OCI-LY1 (cell line): Measurements from ENCODE around the gene SMIM24.

Experiments
- H2AFZ ChIP-seq: fragments of 200-600 bp; sonication (generic), shearing (Covaris generic); 2 replicates; pipeline ENCODE4 v1.6.0; 2014; ENCODE audit warnings: antibody characterized with exemption, mild to moderate bottlenecking, low read length
- H3F3A ChIP-seq: fragments of 200-600 bp; sonication (generic), shearing (Covaris generic); 2 replicates; pipeline ENCODE4 v1.6.0; 2014; ENCODE audit warnings: mild to moderate bottlenecking, antibody characterized with exemption, low read length, moderate library complexity; ENCODE audit not compliant: insufficient read depth
- H3K27ac ChIP-seq: fragments of 200-600 bp; sonication (generic); 2 replicates; pipeline ENCODE4 v1.5.1; 2014; ENCODE audit warnings: low read length, mixed run types, mild to moderate bottlenecking, low read depth; ENCODE audit not compliant: poor library complexity, severe bottlenecking
- H3K27me3 ChIP-seq: fragments of 200-600 bp; sonication (generic); 2 replicates; pipeline ENCODE4 v1.6.0; 2014; ENCODE audit warnings: antibody characterized with exemption, mild to moderate bottlenecking, low read length, moderate library complexity; ENCODE audit not compliant: insufficient read depth
- H3K36me3 ChIP-seq: fragments of 200-600 bp; sonication (generic); 2 replicates; pipeline ENCODE4 v1.6.1; 2014; ENCODE audit warnings: mild to moderate bottlenecking, antibody characterized with exemption, low read length, moderate library complexity, mixed read lengths; ENCODE audit not compliant: insufficient read depth
- H3K4me1 ChIP-seq: fragments of 200-600 bp; sonication (generic); 2 replicates; pipeline ENCODE4 v1.5.1; 2014; ENCODE audit warnings: mild to moderate bottlenecking, low read length, moderate library complexity; ENCODE audit not compliant: insufficient read depth, severe bottlenecking
- H3K4me2 ChIP-seq: fragments of 200-600 bp; sonication (generic), shearing (Covaris generic); 2 replicates; pipeline ENCODE4 v1.6.1; 2014; ENCODE audit warnings: low read length
- H3K4me3 ChIP-seq: fragments of 200-600 bp; sonication (generic); 2 replicates; pipeline ENCODE4 v1.5.1; 2014; ENCODE audit warnings: low read length, low read depth, mild to moderate bottlenecking, mixed read lengths; ENCODE audit not compliant: poor library complexity, severe bottlenecking
- H3K79me2 ChIP-seq: fragments of 200-600 bp; shearing (Covaris generic); 2 replicates; pipeline ENCODE4 v1.6.1; 2016; ENCODE audit warnings: mixed run types, low read length, mixed read lengths; ENCODE audit not compliant: insufficient read depth
- H3K9ac ChIP-seq: fragments of 200-600 bp; sonication (generic), shearing (Covaris generic); 2 replicates; pipeline ENCODE4 v1.6.1; 2014; ENCODE audit warnings: mild to moderate bottlenecking, low read length, mixed read lengths
- H3K9me2 ChIP-seq: fragments of 200-600 bp; sonication (generic), shearing (Covaris generic); 2 replicates; pipeline ENCODE4 v1.6.1; 2014; ENCODE audit warnings: low read depth, mild to moderate bottlenecking, low read length, mixed read lengths
- H3K9me3 ChIP-seq: fragments of 200-600 bp; shearing (Covaris generic); 2 replicates; pipeline ENCODE4 v1.6.1; 2014; ENCODE audit warnings: low read length, mixed read lengths
- H4K20me1 ChIP-seq: fragments of 200-600 bp; sonication (generic), shearing (Covaris generic); 2 replicates; pipeline ENCODE4 v1.6.0; 2016; ENCODE audit warnings: mild to moderate bottlenecking, low read length; ENCODE audit not compliant: insufficient read depth
- EZH2 ChIP-seq: fragments of 200-600 bp; sonication (generic), shearing (Covaris generic); IDR thresholded peaks from 2 replicates; pipeline ENCODE4 v1.8.0; 2017; ENCODE audit warnings: borderline replicate concordance, mixed run types, mild to moderate bottlenecking, antibody characterized with exemption, low read length, moderate library complexity, mixed read lengths
- TF ChIP-seq, protein P1 (sequence below): fragments of 200-600 bp; sonication (generic), shearing (Covaris generic); IDR thresholded peaks from 2 replicates; pipeline ENCODE4 v1.5.1; 2017; ENCODE audit warnings: mild to moderate bottlenecking, antibody characterized with exemption, low read length, moderate library complexity, mixed read lengths

The SMIM24 gene

DNA sequence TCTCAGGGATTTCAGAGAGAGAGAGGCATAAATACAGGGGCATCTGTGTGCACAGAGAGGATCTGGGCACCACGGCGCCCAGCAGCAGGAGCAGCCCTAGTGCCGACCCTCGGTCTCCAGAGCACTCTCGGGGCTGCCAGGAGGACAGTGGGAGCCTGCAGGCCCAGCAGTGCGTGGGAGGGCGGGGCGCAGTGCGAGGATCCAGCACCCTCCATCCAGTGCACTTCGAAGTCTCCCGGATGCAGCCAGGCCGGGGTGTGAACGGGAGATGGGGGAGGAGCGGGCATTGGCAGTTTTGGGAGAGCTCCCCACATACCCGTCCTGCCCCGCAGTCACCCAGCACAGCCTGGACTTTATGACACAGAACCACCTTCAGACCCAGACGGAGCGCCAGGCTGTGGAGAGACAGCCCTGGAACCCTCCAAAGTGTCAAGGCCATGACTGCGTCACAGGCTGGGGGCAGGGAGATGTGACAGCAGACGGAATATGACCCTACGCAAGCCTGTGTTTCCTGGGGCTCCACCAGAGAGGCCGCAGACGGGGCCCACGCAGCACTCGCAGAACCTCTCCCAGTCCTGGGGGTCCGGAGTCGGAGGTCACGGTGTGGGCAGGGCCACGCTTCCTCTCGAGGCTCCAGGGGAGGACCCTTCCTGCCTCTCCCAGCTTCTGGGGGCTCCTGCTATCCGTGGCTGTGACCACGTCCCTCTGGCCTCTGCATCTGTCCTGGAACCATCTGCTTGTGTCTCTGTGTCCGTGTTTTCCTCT, 43.9 kb upstream of the SMIM24 start:
- Histone ChIP-seq H3K9me2 (no peaks in the 10 kb centered on the region), H3K9me3 (no peaks in the 10 kb centered on the region), H3K27ac (no peak overlapping the region), H3K27me3 (no peaks in the 10 kb centered on the region), H3F3A (no peaks in the 10 kb centered on the region), H2AFZ (no peak overlapping the region), H3K36me3 (peaks cover 49% of the 10 kb centered on the region), H3K79me2 (no peaks in the 10 kb centered on the region), H3K4me2 (no peak overlapping the region), H3K9ac (no peak overlapping the region), H3K4me1 (no peaks in the 10 kb centered on the region), H3K4me3 (no peak overlapping the region), H4K20me1 (no peaks in the 10 kb centered on the region)
- TF ChIP-seq EZH2 = no peak
- TF ChIP-seq, protein P1, sequence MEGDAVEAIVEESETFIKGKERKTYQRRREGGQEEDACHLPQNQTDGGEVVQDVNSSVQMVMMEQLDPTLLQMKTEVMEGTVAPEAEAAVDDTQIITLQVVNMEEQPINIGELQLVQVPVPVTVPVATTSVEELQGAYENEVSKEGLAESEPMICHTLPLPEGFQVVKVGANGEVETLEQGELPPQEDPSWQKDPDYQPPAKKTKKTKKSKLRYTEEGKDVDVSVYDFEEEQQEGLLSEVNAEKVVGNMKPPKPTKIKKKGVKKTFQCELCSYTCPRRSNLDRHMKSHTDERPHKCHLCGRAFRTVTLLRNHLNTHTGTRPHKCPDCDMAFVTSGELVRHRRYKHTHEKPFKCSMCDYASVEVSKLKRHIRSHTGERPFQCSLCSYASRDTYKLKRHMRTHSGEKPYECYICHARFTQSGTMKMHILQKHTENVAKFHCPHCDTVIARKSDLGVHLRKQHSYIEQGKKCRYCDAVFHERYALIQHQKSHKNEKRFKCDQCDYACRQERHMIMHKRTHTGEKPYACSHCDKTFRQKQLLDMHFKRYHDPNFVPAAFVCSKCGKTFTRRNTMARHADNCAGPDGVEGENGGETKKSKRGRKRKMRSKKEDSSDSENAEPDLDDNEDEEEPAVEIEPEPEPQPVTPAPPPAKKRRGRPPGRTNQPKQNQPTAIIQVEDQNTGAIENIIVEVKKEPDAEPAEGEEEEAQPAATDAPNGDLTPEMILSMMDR = no peak

DNA sequence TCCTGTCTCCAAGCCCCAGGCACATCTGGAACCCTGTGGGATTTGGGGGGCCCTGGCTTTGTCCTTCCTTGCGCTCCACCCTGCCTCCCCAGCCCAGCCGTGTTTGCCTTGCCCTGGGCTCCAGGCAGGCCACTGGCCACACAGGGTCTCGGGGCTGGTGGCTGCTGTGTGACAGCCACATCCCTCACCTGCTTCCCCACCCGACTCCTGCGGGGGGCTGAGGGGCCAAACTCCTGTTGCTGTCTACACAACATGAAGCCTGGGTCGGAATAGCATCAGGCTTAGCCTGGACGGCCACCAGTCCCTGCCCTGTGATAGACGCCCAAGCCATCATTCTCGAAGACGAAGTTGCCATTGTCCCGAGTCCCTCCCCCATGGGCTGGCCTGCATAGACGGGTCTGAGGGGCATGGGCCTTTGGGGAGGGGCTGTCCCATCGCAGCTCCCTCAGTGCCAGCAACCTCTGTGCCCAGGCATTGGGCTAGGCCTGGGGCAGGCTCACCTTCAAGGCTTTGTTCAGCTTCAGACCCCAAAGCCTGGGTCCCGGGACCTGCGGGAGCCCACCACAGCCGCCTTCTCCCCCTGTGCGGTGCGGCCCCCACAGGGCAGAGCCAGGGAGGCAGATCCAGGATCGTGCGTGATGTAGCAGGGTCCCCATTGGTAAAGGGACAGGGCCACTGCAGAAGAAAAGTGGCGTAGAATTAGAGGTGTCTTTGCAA, 43.2 kb upstream of the SMIM24 start:
- no peak for TF ChIP-seq EZH2
- Histone ChIP-seq H3K27ac (no peak overlapping the region), H2AFZ (no peak overlapping the region), H3K9me2 (no peaks in the 10 kb centered on the region), H3F3A (no peaks in the 10 kb centered on the region), H3K4me3 (no peak overlapping the region), H3K9ac (no peak overlapping the region), H4K20me1 (no peaks in the 10 kb centered on the region), H3K9me3 (no peaks in the 10 kb centered on the region), H3K27me3 (no peaks in the 10 kb centered on the region), H3K79me2 (no peaks in the 10 kb centered on the region), H3K4me2 (no peak overlapping the region), H3K36me3 (peaks cover 49% of the 10 kb centered on the region), H3K4me1 (no peaks in the 10 kb centered on the region)

DNA sequence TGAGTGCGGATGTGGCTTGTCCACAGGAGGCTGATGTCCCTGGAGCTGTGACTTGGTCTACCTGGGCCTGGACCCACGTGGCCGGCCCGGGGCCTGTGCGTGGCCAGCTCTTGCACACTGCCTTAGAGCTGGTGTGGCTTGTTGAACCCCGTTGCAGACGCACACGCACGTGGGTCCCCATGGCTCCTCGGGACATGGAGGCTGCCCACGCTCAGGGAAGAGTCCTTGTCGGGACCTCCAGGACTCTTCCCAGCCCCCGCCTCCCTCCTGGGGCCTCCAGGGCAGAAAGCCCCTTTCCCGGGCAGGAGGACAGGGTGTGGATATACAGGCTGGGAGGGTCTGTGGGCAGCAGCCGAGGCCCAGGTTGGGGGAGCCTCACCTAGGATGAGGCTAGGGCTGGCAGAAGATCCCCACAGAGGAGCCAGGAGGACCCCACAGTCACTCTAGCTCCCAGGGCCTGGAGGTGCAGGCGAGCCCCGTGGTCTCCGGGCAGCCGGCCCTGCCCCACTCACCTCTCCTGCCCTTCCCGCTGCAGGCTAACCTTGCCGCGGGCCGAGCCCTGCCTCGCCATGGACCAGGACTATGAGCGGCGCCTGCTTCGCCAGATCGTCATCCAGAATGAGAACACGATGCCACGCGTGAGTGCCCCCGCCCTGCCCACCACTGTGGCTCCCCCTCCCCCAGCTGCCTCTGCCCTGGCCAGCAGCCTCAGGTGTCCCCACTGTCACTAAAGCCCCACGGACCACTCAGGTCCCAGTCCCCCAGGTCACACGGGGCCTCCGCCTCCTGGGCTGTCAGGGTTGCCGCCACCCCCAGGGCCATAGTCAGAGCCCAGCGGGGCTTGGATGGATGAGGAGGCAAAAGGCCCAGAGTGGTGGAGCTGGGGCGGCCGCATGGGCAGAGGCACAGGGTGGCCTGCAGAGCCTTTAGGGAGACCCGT, 42.4 kb upstream of the SMIM24 start:
- H3K27me3 ChIP-seq = no peaks in the 10 kb centered on the region
- no peak overlapping the region for H3K4me2 ChIP-seq
- H3K4me1 ChIP-seq = no peaks in the 10 kb centered on the region
- no peaks in the 10 kb centered on the region for H4K20me1 ChIP-seq
- H3K9ac ChIP-seq = no peak overlapping the region
- peaks cover 49% of the 10 kb centered on the region for H3K36me3 ChIP-seq
- TF ChIP-seq, protein P1 = no peak
- TF ChIP-seq EZH2 = no peak
- H3K79me2 ChIP-seq = no peaks in the 10 kb centered on the region
- H3K27ac ChIP-seq = no peak overlapping the region
- H3K4me3 ChIP-seq = no peak overlapping the region
- no peaks in the 10 kb centered on the region for H3F3A ChIP-seq
- H3K9me3 ChIP-seq = no peaks in the 10 kb centered on the region
- H2AFZ ChIP-seq = no peak overlapping the region
- H3K9me2 ChIP-seq = no peaks in the 10 kb centered on the region
